ENCODE results near the gene SUMF2. TPM values are rescaled to one million over a fixed set of nuclear protein-coding genes. Genes with fewer than 3 reads are reported as not detected.

Gene SUMF2
- total and polyA plus RNA-seq, 2 of the 4 experiments (the other 2 are of a cell fraction) = 86.2 to 97.3 TPM

DNA sequence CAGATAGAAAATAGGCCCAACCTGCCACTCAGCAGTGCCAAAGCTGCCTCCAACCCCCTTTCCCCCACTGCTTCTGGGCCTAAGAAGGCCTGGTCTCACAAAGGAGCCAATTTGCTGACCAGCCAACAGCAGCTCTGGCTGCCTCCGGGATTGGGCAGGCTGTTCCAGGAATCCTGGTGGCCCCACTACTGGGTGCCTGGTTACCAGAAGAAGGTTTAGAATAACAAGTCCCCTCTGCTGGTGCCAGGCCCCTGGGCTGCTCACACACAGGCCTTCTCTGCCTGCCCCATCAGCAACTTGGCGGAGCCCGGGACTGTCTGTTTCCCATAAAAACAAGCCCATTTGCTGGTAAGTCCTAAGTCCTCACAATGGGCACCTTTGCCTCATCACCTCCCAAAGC is 27.5 kb downstream of the SUMF2 start:
- H2BK15ac ChIP-seq (ENCODE audit: low read depth, low read length) = no peak overlapping the region
- H2AK9ac ChIP-seq (replicated peaks; ENCODE audit: low read depth, low read length, poor library complexity) = no peak overlapping the region
- H4K8ac ChIP-seq (ENCODE audit: low read depth in 2 of 2, low read length in 2 of 2) = no peak overlapping the region
- in situ Hi-C loops (cut with MboI; ENCODE audit: low sequenced_read_pairs) = loop anchor here (25.0 kb wide), 2 partner anchors 804 to 1329 kb away; partner anchors contain the start of gene SEC61G
- TF ChIP-seq BHLHE40 (IDR thresholded peaks at IDR 0.05; ENCODE audit: low read depth, low read length) (no peak), MXI1 (IDR thresholded peaks at IDR 0.05; ENCODE audit: borderline replicate concordance, low read depth, low read length) (no peak), RCOR1 (IDR thresholded peaks at IDR 0.05; ENCODE audit: insufficient replicate concordance, low read length) (no peak), RAD21 (IDR thresholded peaks at IDR 0.05; ENCODE audit: low read length) (no peak), CEBPB (IDR thresholded peaks at IDR 0.05; ENCODE audit: low read depth, low read length) (no peak), CHD1 (IDR thresholded peaks at IDR 0.05; ENCODE audit: low read depth, low read length) (no peak), SMC3 (IDR thresholded peaks at IDR 0.05; ENCODE audit: low read depth, low read length) (no peak), RFX5 (IDR thresholded peaks at IDR 0.05; ENCODE audit: low read depth, low read length) (no peak), POLR2A (IDR thresholded peaks at IDR 0.05; ENCODE audit: low read depth, low read length) (no peak), MAFK (IDR thresholded peaks at IDR 0.05; ENCODE audit: low read depth, low read length) (no peak), NFE2L2 (IDR thresholded peaks at IDR 0.05; ENCODE audit: low read depth, low read length) (no peak), FOS (IDR thresholded peaks at IDR 0.05; ENCODE audit: low read depth, low read length) (no peak), MAZ (IDR thresholded peaks at IDR 0.05; ENCODE audit: borderline replicate concordance, low read depth, low read length) (no peak)
- TF ChIP-seq, protein P1, sequence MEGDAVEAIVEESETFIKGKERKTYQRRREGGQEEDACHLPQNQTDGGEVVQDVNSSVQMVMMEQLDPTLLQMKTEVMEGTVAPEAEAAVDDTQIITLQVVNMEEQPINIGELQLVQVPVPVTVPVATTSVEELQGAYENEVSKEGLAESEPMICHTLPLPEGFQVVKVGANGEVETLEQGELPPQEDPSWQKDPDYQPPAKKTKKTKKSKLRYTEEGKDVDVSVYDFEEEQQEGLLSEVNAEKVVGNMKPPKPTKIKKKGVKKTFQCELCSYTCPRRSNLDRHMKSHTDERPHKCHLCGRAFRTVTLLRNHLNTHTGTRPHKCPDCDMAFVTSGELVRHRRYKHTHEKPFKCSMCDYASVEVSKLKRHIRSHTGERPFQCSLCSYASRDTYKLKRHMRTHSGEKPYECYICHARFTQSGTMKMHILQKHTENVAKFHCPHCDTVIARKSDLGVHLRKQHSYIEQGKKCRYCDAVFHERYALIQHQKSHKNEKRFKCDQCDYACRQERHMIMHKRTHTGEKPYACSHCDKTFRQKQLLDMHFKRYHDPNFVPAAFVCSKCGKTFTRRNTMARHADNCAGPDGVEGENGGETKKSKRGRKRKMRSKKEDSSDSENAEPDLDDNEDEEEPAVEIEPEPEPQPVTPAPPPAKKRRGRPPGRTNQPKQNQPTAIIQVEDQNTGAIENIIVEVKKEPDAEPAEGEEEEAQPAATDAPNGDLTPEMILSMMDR (conservative IDR thresholded peaks at IDR 0.05; ENCODE audit: low read depth, low read length) = no peak
- TF ChIP-seq, protein P2, sequence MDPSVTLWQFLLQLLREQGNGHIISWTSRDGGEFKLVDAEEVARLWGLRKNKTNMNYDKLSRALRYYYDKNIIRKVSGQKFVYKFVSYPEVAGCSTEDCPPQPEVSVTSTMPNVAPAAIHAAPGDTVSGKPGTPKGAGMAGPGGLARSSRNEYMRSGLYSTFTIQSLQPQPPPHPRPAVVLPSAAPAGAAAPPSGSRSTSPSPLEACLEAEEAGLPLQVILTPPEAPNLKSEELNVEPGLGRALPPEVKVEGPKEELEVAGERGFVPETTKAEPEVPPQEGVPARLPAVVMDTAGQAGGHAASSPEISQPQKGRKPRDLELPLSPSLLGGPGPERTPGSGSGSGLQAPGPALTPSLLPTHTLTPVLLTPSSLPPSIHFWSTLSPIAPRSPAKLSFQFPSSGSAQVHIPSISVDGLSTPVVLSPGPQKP (IDR thresholded peaks at IDR 0.05; ENCODE audit: borderline replicate concordance, low read depth, low read length) = no peak
- TF ChIP-seq, protein P3, sequence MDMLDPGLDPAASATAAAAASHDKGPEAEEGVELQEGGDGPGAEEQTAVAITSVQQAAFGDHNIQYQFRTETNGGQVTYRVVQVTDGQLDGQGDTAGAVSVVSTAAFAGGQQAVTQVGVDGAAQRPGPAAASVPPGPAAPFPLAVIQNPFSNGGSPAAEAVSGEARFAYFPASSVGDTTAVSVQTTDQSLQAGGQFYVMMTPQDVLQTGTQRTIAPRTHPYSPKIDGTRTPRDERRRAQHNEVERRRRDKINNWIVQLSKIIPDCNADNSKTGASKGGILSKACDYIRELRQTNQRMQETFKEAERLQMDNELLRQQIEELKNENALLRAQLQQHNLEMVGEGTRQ (IDR thresholded peaks at IDR 0.05; ENCODE audit: low read depth, low read length) = no peak
- ChIA-PET CTCF (interaction anchor here (2.1 kb wide), 1 partner anchor 13 kb away, joined by 6 read pairs; no protein-coding TSS in a partner anchor), POLR2A (ENCODE audit: unreplicated experiment) (no interaction called here)
- H2AFZ ChIP-seq (replicated peaks; ENCODE audit: low read length, poor library complexity) = no peak overlapping the region
- H2BK20ac ChIP-seq (ENCODE audit: low read depth, low read length) = no peak overlapping the region
- peaks cover 7% of the 10 kb centered on the region; the same call in 1 of the 2 replicates for H4K20me1 ChIP-seq (ENCODE audit: insufficient read depth, low read length)
- intact Hi-C loops (cut with micrococcal nuclease) = no loop called here
- no peaks in the 10 kb centered on the region for H3K9me3 ChIP-seq (ENCODE audit: control insufficient read depth, insufficient read depth, low read length)
- H3K4me1 ChIP-seq (ENCODE audit: control insufficient read depth, insufficient read depth, low read length) = peaks cover 7% of the 10 kb centered on the region
- H3K27ac ChIP-seq (ENCODE audit: insufficient read depth, low read length) = no peak overlapping the region
- no peak overlapping the region for H3K9ac ChIP-seq (ENCODE audit: low read depth, low read length)
- H3K14ac ChIP-seq (replicated peaks; ENCODE audit: low read depth, low read length) = no peak overlapping the region
- H3K79me1 ChIP-seq (ENCODE audit: low read depth in 1 of 2, low read length in 2 of 2) = no peaks in the 10 kb centered on the region
- H4K91ac ChIP-seq (ENCODE audit: insufficient read depth, low read depth, low read length) = no peak overlapping the region
- no peak overlapping the region for H2BK5ac ChIP-seq (ENCODE audit: low read depth, low read length, poor library complexity, severe bottlenecking)
- H3K9me1 ChIP-seq (ENCODE audit: insufficient read depth, low read length) = no peaks in the 10 kb centered on the region; the same call in 1 of the 2 replicates
- dilution Hi-C loops (cut with HindIII; ENCODE audit: low sequenced_read_pairs, unreplicated experiment) = no loop called here
- 40% methylated on average over 1 of the region's 3 CpGs; no CpG with 5 or more reads in 1 of the 2 experiments for WGBS, 2 experiments (ENCODE audit: extremely low coverage in 2 of 2, insufficient read length in 1 of 2)
- no peak overlapping the region for H3K4ac ChIP-seq (ENCODE audit: low read depth, low read length)
- no TSS peak for BruUV-seq (replicated peaks)
- no peak overlapping the region for H3K23ac ChIP-seq (ENCODE audit: low read depth, low read length)
- H3K36me3 ChIP-seq (ENCODE audit: control insufficient read depth, insufficient read depth, low read length) = peaks cover 10% of the 10 kb centered on the region; the same call in 1 of the 2 replicates
- DNase-seq (no peak), ATAC-seq (ENCODE audit: low read depth) (no peak)
- H4K5ac ChIP-seq (ENCODE audit: low read depth, low read length) = no peak overlapping the region
- no peaks in the 10 kb centered on the region for H3K27me3 ChIP-seq (ENCODE audit: control insufficient read depth, insufficient read depth, low read length)
- no peak overlapping the region for H2BK120ac ChIP-seq (ENCODE audit: low read depth, low read length)
- no peak overlapping the region for H3K18ac ChIP-seq (ENCODE audit: low read depth, low read length)
- no peak overlapping the region for H3K4me2 ChIP-seq (ENCODE audit: low read depth, low read length)
- H3K56ac ChIP-seq (ENCODE audit: extremely low read depth, insufficient read depth, low read length) = no peak overlapping the region
- H3K4me3 ChIP-seq (ENCODE audit: insufficient read depth, low read depth, low read length) = no peak overlapping the region
- H2AK5ac ChIP-seq (ENCODE audit: low read depth, low read length) = no peak overlapping the region
